BE2C (cell line): ENCODE measurements around the gene MTMR6.

Experiments
- DNase-seq: peaks from one replicate; pipeline ENCODE4 v3.0.0-alpha.2; 2020
- H3K27me3 ChIP-seq: fragments of 250-450 bp; sonication (Bioruptor Pico); 2 replicates; pipeline ENCODE4 v1.5.1; 2020; ENCODE audit warnings: mild to moderate bottlenecking
- H3K36me3 ChIP-seq: fragments of 250-450 bp; sonication (Bioruptor Pico); 2 replicates; pipeline ENCODE4 v1.5.1; 2020; ENCODE audit warnings: mild to moderate bottlenecking
- H3K4me1 ChIP-seq: fragments of 250-450 bp; sonication (Bioruptor Pico); 2 replicates; pipeline ENCODE4 v1.5.1; 2020
- H3K4me3 ChIP-seq: 2 replicates; pipeline ENCODE4 v1.5.1; 2011; ENCODE audit warnings: low read depth, low read length
- H3K9me3 ChIP-seq: fragments of 250-450 bp; sonication (Bioruptor Pico); 2 replicates; pipeline ENCODE4 v1.5.1; 2020
- TF ChIP-seq, protein P1 (sequence below): IDR thresholded peaks from 2 replicates; pipeline ENCODE4 v1.5.1; 2012; ENCODE audit warnings: mild to moderate bottlenecking, low read depth, low read length

Gene MTMR6

DNA sequence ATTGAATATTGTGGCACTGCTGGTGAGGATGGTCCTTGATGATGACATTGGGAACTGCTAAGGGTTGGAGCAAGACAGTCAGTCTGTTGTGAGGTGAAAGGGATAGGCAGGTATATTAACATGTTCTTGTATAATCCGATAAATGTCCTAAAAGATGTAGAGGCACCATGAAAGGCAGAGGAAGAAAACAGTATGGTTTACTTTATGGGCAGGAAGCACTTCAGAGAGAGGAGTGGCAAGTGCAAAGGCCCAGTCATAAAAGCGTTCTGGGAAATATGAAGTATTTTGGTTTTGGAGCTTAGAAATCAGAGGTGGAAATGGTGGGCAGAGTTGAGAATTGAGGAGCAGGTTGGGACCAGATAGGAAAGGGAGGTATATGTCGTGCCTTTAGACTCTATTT is 23.6 kb upstream of the MTMR6 start:
- TF ChIP-seq, protein P1, sequence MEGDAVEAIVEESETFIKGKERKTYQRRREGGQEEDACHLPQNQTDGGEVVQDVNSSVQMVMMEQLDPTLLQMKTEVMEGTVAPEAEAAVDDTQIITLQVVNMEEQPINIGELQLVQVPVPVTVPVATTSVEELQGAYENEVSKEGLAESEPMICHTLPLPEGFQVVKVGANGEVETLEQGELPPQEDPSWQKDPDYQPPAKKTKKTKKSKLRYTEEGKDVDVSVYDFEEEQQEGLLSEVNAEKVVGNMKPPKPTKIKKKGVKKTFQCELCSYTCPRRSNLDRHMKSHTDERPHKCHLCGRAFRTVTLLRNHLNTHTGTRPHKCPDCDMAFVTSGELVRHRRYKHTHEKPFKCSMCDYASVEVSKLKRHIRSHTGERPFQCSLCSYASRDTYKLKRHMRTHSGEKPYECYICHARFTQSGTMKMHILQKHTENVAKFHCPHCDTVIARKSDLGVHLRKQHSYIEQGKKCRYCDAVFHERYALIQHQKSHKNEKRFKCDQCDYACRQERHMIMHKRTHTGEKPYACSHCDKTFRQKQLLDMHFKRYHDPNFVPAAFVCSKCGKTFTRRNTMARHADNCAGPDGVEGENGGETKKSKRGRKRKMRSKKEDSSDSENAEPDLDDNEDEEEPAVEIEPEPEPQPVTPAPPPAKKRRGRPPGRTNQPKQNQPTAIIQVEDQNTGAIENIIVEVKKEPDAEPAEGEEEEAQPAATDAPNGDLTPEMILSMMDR = no peak
- peaks cover 86% of the 10 kb centered on the region for H3K36me3 ChIP-seq
- H3K4me1 ChIP-seq = no peaks in the 10 kb centered on the region
- no peak overlapping the region for H3K4me3 ChIP-seq
- H3K9me3 ChIP-seq = no peaks in the 10 kb centered on the region
- no peaks in the 10 kb centered on the region for H3K27me3 ChIP-seq
- no peak for DNase-seq

DNA sequence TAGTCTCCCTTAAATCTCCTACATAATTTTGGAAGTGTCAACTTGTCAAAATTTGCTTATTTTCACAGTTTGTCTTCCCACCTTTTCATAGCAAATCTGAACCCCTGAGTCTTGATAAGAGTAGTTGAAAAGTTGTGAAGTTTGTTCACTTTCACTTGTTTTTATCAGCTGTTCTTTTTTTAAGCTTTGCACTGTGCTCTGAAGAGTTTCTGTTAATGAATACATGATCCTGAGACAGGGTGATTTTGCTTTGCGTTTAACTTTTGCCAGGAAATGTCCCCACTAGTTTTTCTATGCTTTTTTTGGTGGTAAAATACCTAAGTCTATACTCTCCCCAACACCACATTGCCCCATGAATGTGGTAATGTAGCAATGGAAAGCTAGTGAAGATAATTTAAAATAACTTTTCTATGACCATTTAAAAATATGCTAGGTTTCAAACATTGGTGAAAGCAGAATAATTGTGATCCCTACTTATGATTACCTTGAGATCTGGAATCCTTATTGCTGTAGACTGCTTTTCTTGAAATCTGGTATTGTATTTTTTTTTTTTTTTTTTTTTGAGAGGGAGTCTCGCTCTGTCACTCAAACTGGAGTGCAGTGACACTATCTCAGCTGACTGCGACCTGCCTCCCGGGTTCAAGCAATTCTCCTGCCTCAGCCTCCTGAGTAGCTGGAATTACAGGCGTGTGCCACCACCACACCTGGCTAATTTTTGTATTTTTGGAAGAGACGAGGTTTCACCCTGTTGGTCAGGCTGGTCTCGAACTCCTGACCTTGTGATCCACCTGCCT is 19.6 kb upstream of the MTMR6 start:
- no peak for DNase-seq
- no peak overlapping the region for H3K4me3 ChIP-seq
- TF ChIP-seq, protein P1 = no peak
- H3K4me1 ChIP-seq = no peaks in the 10 kb centered on the region; the same call in 1 of the 2 replicates
- no peaks in the 10 kb centered on the region for H3K9me3 ChIP-seq
- H3K36me3 ChIP-seq = peaks cover 63% of the 10 kb centered on the region
- H3K27me3 ChIP-seq = no peaks in the 10 kb centered on the region

DNA sequence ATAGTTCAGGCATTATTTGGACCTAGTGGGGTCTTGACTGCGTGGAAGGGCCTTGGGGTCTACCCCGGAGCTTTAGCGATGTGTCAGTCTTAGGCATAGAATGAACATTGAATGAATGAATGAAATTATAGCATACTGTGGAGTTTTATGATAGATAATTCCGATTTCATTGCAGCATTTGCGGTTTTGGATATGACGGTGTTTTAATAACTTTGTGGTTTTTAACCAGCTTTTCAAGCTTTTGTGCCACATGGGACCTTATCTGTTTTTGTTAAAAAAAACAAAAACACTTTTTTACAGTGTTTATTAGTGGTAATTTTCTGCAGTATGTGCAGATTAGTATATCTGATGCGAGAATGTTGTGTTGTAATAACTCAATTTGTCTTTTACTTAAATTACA is 14.8 kb upstream of the MTMR6 start:
- no peak for DNase-seq
- peaks cover 3% of the 10 kb centered on the region for H3K4me1 ChIP-seq
- TF ChIP-seq, protein P1 = no peak

DNA sequence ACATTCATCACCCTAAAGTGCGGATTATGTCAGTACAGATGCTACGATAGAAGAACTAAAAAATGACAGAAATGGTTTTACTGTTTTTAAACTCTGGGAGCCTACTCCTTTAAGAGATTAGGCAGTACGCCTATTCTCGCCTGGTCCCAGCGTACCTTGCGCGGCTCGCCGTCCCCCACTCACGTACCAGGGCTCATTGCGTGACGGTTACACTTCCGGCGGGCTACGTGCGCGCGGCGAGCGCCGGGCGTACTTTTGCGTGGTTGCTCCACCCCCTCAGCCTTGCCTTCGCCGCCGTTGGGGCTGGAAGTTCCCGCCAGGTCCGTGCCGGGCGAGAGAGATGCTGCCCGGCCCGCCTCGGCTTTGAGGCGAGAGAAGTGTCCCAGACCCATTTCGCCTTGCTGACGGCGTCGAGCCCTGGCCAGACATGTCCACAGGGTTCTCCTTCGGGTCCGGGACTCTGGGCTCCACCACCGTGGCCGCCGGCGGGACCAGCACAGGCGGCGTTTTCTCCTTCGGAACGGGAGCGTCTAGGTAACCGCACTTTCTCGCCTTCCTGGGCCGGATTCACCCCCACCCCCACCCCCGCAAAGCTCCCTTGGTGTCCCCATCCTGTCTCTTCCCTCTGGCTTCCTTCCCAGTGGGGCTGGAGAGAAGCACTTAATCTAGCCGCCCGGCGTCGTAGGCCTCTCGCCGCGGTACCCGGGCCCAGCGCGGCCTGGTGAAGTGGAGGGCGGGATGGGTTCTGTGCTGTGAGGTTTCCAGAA is 14.2 kb upstream of the MTMR6 start, which contains the start of gene NUP58:
TSS of gene NUP58 (plus strand) at position 279 of the 767 bp plus-strand sequence. CDS start at position 428, 149 bp downstream.
- Histone ChIP-seq H3K4me1 (peaks cover 3% of the 10 kb centered on the region), H3K9me3 (no peaks in the 10 kb centered on the region), H3K4me3 (peak within 1 kb of the TSS; percentile 96), H3K27me3 (no peaks in the 10 kb centered on the region; the same call in 1 of the 2 replicates), H3K36me3 (peaks cover 18% of the 10 kb centered on the region)
- TF ChIP-seq, protein P1 = no peak
- DNase-seq = peak; percentile 94

More for the DNA sequence above, 14.8 kb upstream of the MTMR6 start:
- no peaks in the 10 kb centered on the region for H3K27me3 ChIP-seq
- H3K4me3 ChIP-seq = peak overlapping the region; percentile 96
- no peaks in the 10 kb centered on the region for H3K9me3 ChIP-seq
- peaks cover 20% of the 10 kb centered on the region for H3K36me3 ChIP-seq

DNA sequence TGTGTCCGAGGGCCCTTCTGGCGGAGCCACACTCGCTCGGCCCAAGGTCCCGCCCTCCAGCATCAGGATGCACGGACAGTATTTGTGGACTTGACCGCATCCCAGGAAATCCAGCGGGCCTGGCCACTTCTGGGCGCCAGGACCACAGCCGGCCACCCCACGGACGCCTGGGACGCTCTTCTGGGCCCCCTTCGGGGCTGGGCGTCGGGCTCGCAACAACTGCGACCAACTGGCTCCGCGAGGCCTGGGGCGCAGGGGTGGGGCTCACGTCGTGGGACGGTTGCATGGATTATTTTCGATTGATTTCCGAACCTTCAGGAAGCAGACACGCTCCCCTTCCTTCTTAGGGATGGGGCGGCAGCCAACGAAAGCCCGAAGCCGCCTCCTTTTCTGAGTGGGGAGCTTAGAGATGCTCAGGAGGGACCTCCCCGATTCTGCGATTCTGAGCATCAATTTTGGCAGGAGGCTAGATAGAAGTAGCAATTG is 13.6 kb upstream of the MTMR6 start:
- no peaks in the 10 kb centered on the region; the same call in 1 of the 2 replicates for H3K27me3 ChIP-seq
- no peak for DNase-seq
- TF ChIP-seq, protein P1 = no peak
- H3K9me3 ChIP-seq = no peaks in the 10 kb centered on the region
- H3K36me3 ChIP-seq = peaks cover 17% of the 10 kb centered on the region
- H3K4me1 ChIP-seq = peaks cover 3% of the 10 kb centered on the region
- peak overlapping the region; percentile 96 for H3K4me3 ChIP-seq
